ENCODE results near the gene CMTR1. TPM values are rescaled to one million over a fixed set of nuclear protein-coding genes. Genes with fewer than 3 reads are reported as not detected.

CMTR1 gene
- total RNA-seq, 1 donor from 2014 or later: 15.8 TPM

- H3K36me3 ChIP-seq (ENCODE audit: control insufficient read depth, insufficient read depth, low read length): no peaks in the 10 kb centered on the region
- H3K4me3 ChIP-seq (ENCODE audit: low read depth, low read length): no peak overlapping the region
- H3K27me3 ChIP-seq (ENCODE audit: control insufficient read depth, insufficient read depth, low read length): no peaks in the 10 kb centered on the region
- TF ChIP-seq CTCF (IDR thresholded peaks at IDR 0.05; ENCODE audit: insufficient read depth, low read length, severe bottlenecking): no peak
- DNase-seq (ENCODE audit: low read depth): no peak
- no peak for FAIRE-seq
Measured at GRCh38 chr6:37426945-37427510, 6.0 kb upstream of the CMTR1 start.

GRCh38 chr6:37429352-37429750 lies 3.7 kb upstream of the CMTR1 start:
- FAIRE-seq (no peak), DNase-seq (ENCODE audit: low read depth) (no peak)
- no peaks in the 10 kb centered on the region for H3K27me3 ChIP-seq (ENCODE audit: control insufficient read depth, insufficient read depth, low read length)
- no peaks in the 10 kb centered on the region for H3K36me3 ChIP-seq (ENCODE audit: control insufficient read depth, insufficient read depth, low read length)
- no peak for TF ChIP-seq CTCF (IDR thresholded peaks at IDR 0.05; ENCODE audit: insufficient read depth, low read length, severe bottlenecking)
- no peak overlapping the region for H3K4me3 ChIP-seq (ENCODE audit: low read depth, low read length)

- TF ChIP-seq CTCF (IDR thresholded peaks at IDR 0.05; ENCODE audit: insufficient read depth, low read length, severe bottlenecking): no peak
- no peak for FAIRE-seq
- Histone ChIP-seq H3K36me3 (ENCODE audit: control insufficient read depth, insufficient read depth, low read length) (peaks cover 3% of the 10 kb centered on the region), H3K27me3 (ENCODE audit: control insufficient read depth, insufficient read depth, low read length) (no peaks in the 10 kb centered on the region), H3K4me3 (ENCODE audit: low read depth, low read length) (peak overlapping the region; percentile 86)
- DNase-seq (ENCODE audit: low read depth): no peak
Measured at GRCh38 chr6:37432590-37432915, 468 bp upstream of the CMTR1 start.

GRCh38 chr6:37433657-37434271 lies 743 bp downstream of the CMTR1 start:
- no peaks in the 10 kb centered on the region for H3K27me3 ChIP-seq (ENCODE audit: control insufficient read depth, insufficient read depth, low read length)
- DNase-seq (ENCODE audit: low read depth): no peak
- FAIRE-seq: no peak
- peak overlapping the region; percentile 86 for H3K4me3 ChIP-seq (ENCODE audit: low read depth, low read length)
- H3K36me3 ChIP-seq (ENCODE audit: control insufficient read depth, insufficient read depth, low read length): peaks cover 5% of the 10 kb centered on the region
- TF ChIP-seq CTCF (IDR thresholded peaks at IDR 0.05; ENCODE audit: insufficient read depth, low read length, severe bottlenecking): no peak

GRCh38 chr6:37435373-37435772 lies 2.4 kb downstream of the CMTR1 start:
- Histone ChIP-seq H3K27me3 (ENCODE audit: control insufficient read depth, insufficient read depth, low read length) (no peaks in the 10 kb centered on the region), H3K4me3 (ENCODE audit: low read depth, low read length) (no peak overlapping the region), H3K36me3 (ENCODE audit: control insufficient read depth, insufficient read depth, low read length) (peaks cover 5% of the 10 kb centered on the region)
- TF ChIP-seq CTCF (IDR thresholded peaks at IDR 0.05; ENCODE audit: insufficient read depth, low read length, severe bottlenecking): no peak
- DNase-seq (ENCODE audit: low read depth) (no peak), FAIRE-seq (no peak)

GRCh38 chr6:37435816-37436215 lies 2.8 kb downstream of the CMTR1 start:
- H3K4me3 ChIP-seq (ENCODE audit: low read depth, low read length): no peak overlapping the region
- H3K27me3 ChIP-seq (ENCODE audit: control insufficient read depth, insufficient read depth, low read length): no peaks in the 10 kb centered on the region
- H3K36me3 ChIP-seq (ENCODE audit: control insufficient read depth, insufficient read depth, low read length): peaks cover 5% of the 10 kb centered on the region
- no peak for TF ChIP-seq CTCF (IDR thresholded peaks at IDR 0.05; ENCODE audit: insufficient read depth, low read length, severe bottlenecking)
- FAIRE-seq (no peak), DNase-seq (ENCODE audit: low read depth) (no peak)

Measured in bronchial epithelial cell (primary cell).